ENCODE measurements around the gene CYP4F3.

DNA sequence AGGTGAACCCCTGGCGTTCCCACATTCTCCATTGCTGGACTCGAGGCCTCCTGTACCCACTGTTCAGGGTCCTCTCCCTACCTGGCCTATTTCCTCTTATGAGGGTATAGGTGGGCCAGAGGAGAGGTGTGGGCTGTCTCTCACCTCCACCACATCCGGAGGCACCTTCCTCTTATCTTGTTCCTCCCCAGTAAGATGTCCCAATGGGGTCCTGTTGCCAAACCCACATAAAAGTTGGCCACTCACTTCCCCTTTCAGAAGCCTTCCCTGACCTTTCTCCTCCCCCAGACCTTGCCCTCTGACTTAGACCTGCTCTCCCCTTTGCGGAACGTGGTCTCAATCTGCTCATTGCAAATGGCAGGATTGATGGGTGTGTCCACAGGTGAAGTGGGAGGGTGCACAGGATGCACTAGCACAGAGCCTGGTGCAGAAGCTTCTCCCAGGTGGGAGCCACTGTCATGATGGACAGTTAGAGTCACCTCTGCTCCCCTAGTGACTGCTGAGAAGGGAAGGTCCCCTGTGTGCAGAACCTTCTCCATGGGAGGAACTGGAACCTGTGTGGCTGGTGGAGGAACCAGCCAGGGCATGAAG lies 1.3 kb downstream of the CYP4F3 start:
- TF ChIP-seq ETV6 (CRISPR knock-in tag; IDR thresholded peaks at IDR 0.05) (no peak), ELF4 (CRISPR knock-in tag; IDR thresholded peaks at IDR 0.05; ENCODE audit: low read depth) (no peak), TCF7 (CRISPR knock-in tag; IDR thresholded peaks at IDR 0.05; ENCODE audit: low read depth) (no peak), TEAD4 (CRISPR knock-in tag; IDR thresholded peaks at IDR 0.05) (no peak), NR3C1 (CRISPR knock-in tag; conservative IDR thresholded peaks at IDR 0.05; ENCODE audit: low read depth) (no peak)
- TF ChIP-seq, protein P1, sequence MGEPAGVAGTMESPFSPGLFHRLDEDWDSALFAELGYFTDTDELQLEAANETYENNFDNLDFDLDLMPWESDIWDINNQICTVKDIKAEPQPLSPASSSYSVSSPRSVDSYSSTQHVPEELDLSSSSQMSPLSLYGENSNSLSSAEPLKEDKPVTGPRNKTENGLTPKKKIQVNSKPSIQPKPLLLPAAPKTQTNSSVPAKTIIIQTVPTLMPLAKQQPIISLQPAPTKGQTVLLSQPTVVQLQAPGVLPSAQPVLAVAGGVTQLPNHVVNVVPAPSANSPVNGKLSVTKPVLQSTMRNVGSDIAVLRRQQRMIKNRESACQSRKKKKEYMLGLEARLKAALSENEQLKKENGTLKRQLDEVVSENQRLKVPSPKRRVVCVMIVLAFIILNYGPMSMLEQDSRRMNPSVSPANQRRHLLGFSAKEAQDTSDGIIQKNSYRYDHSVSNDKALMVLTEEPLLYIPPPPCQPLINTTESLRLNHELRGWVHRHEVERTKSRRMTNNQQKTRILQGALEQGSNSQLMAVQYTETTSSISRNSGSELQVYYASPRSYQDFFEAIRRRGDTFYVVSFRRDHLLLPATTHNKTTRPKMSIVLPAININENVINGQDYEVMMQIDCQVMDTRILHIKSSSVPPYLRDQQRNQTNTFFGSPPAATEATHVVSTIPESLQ (CRISPR knock-in tag; IDR thresholded peaks at IDR 0.05), result no peak
- TF ChIP-seq, protein P2, sequence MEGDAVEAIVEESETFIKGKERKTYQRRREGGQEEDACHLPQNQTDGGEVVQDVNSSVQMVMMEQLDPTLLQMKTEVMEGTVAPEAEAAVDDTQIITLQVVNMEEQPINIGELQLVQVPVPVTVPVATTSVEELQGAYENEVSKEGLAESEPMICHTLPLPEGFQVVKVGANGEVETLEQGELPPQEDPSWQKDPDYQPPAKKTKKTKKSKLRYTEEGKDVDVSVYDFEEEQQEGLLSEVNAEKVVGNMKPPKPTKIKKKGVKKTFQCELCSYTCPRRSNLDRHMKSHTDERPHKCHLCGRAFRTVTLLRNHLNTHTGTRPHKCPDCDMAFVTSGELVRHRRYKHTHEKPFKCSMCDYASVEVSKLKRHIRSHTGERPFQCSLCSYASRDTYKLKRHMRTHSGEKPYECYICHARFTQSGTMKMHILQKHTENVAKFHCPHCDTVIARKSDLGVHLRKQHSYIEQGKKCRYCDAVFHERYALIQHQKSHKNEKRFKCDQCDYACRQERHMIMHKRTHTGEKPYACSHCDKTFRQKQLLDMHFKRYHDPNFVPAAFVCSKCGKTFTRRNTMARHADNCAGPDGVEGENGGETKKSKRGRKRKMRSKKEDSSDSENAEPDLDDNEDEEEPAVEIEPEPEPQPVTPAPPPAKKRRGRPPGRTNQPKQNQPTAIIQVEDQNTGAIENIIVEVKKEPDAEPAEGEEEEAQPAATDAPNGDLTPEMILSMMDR (IDR thresholded peaks at IDR 0.05), result no peak
- TF ChIP-seq, protein P3, sequence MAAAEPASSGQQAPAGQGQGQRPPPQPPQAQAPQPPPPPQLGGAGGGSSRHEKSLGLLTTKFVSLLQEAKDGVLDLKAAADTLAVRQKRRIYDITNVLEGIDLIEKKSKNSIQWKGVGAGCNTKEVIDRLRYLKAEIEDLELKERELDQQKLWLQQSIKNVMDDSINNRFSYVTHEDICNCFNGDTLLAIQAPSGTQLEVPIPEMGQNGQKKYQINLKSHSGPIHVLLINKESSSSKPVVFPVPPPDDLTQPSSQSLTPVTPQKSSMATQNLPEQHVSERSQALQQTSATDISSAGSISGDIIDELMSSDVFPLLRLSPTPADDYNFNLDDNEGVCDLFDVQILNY (CRISPR knock-in tag; IDR thresholded peaks at IDR 0.05), result no peak
- TF ChIP-seq, protein P4, sequence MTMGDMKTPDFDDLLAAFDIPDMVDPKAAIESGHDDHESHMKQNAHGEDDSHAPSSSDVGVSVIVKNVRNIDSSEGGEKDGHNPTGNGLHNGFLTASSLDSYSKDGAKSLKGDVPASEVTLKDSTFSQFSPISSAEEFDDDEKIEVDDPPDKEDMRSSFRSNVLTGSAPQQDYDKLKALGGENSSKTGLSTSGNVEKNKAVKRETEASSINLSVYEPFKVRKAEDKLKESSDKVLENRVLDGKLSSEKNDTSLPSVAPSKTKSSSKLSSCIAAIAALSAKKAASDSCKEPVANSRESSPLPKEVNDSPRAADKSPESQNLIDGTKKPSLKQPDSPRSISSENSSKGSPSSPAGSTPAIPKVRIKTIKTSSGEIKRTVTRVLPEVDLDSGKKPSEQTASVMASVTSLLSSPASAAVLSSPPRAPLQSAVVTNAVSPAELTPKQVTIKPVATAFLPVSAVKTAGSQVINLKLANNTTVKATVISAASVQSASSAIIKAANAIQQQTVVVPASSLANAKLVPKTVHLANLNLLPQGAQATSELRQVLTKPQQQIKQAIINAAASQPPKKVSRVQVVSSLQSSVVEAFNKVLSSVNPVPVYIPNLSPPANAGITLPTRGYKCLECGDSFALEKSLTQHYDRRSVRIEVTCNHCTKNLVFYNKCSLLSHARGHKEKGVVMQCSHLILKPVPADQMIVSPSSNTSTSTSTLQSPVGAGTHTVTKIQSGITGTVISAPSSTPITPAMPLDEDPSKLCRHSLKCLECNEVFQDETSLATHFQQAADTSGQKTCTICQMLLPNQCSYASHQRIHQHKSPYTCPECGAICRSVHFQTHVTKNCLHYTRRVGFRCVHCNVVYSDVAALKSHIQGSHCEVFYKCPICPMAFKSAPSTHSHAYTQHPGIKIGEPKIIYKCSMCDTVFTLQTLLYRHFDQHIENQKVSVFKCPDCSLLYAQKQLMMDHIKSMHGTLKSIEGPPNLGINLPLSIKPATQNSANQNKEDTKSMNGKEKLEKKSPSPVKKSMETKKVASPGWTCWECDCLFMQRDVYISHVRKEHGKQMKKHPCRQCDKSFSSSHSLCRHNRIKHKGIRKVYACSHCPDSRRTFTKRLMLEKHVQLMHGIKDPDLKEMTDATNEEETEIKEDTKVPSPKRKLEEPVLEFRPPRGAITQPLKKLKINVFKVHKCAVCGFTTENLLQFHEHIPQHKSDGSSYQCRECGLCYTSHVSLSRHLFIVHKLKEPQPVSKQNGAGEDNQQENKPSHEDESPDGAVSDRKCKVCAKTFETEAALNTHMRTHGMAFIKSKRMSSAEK (CRISPR knock-in tag; IDR thresholded peaks at IDR 0.05; ENCODE audit: borderline replicate concordance), result no peak
